IMR-90 (cell line): ENCODE measurements around the gene RAB20. TPM values are rescaled to one million over a fixed set of nuclear protein-coding genes. Genes with fewer than 3 reads are reported as not detected.

Experiments used
- ATAC-seq: fragments of 200-7000 bp; cut with Tn5 transposase; 2 replicates; pipeline ENCODE4 v1.9.1; 2020; ENCODE audit warnings: low read depth, mild to moderate bottlenecking, moderate library complexity
- BruUV-seq: library from RNA; stranded (reverse); fragments of 400-500 nt; replicated peaks from 2 replicates; lab custom pipeline; 2021; lab: Mats Ljungman, UMichigan
- CTCF ChIA-PET: fragments of 300-600 bp; formaldehyde crosslinking; extraction: SDS; loops from one replicate; lab custom pipeline; 2021; ENCODE audit warnings: antibody characterized with exemption; lab: Yijun Ruan, JAX
- POLR2A ChIA-PET: fragments of 300-600 bp; sonication (Branson Sonifier 250); formaldehyde crosslinking; loops from one replicate; lab custom pipeline; 2022; ENCODE audit warnings: antibody characterized with exemption; ENCODE audit not compliant: unreplicated experiment; lab: Charles Lee
- DNase-seq: peaks from one replicate; pipeline ENCODE4 v3.0.0; 2013
- H2AFZ ChIP-seq: replicated peaks from 2 replicates; pipeline ENCODE3; 2013; ENCODE audit warnings: low read length, mild to moderate bottlenecking; ENCODE audit not compliant: poor library complexity
- H2AK5ac ChIP-seq: 2 replicates; pipeline ENCODE4 v1.6.1; 2013; ENCODE audit warnings: low read depth, low read length, inconsistent platforms
- H2AK9ac ChIP-seq: replicated peaks from 2 replicates; pipeline ENCODE3; 2013; ENCODE audit warnings: mild to moderate bottlenecking, low read depth, low read length, moderate library complexity; ENCODE audit not compliant: poor library complexity
- H2BK120ac ChIP-seq: 2 replicates; pipeline ENCODE4 v1.6.1; 2013; ENCODE audit warnings: low read depth, low read length, inconsistent platforms
- H2BK15ac ChIP-seq: 3 replicates; pipeline ENCODE4 v1.6.1; 2013; ENCODE audit warnings: low read depth, low read length, inconsistent platforms
- H2BK20ac ChIP-seq: 2 replicates; pipeline ENCODE4 v1.6.1; 2013; ENCODE audit warnings: low read depth, mild to moderate bottlenecking, inconsistent platforms, low read length, moderate library complexity
- H2BK5ac ChIP-seq: 2 replicates; pipeline ENCODE4 v1.6.1; 2013; ENCODE audit warnings: mild to moderate bottlenecking, low read depth, low read length, inconsistent platforms; ENCODE audit not compliant: poor library complexity, severe bottlenecking
- H3K14ac ChIP-seq: replicated peaks from 2 replicates; pipeline ENCODE4 v1.6.1; 2013; ENCODE audit warnings: low read depth, low read length, inconsistent platforms
- H3K18ac ChIP-seq: 2 replicates; pipeline ENCODE4 v1.6.1; 2013; ENCODE audit warnings: low read depth, low read length, control low read depth
- H3K23ac ChIP-seq: 2 replicates; pipeline ENCODE4 v1.6.1; 2013; ENCODE audit warnings: low read depth, low read length, inconsistent platforms
- H3K27ac ChIP-seq: 2 replicates; pipeline ENCODE4 v1.5.1; 2013; ENCODE audit warnings: mild to moderate bottlenecking, control low read depth, low read length; ENCODE audit not compliant: insufficient read depth
- H3K27me3 ChIP-seq: 2 replicates; pipeline ENCODE4 v1.6.1; 2013; ENCODE audit warnings: low read length; ENCODE audit not compliant: control insufficient read depth, insufficient read depth
- H3K36me3 ChIP-seq: 2 replicates; pipeline ENCODE4 v1.6.1; 2013; ENCODE audit warnings: low read length, mixed read lengths; ENCODE audit not compliant: control insufficient read depth, insufficient read depth
- H3K4ac ChIP-seq: 2 replicates; pipeline ENCODE4 v1.6.1; 2013; ENCODE audit warnings: low read depth, low read length, inconsistent platforms
- H3K4me1 ChIP-seq: 2 replicates; pipeline ENCODE4 v1.6.1; 2013; ENCODE audit warnings: low read length, mixed read lengths; ENCODE audit not compliant: control insufficient read depth, insufficient read depth
- H3K4me2 ChIP-seq: 2 replicates; pipeline ENCODE4 v1.6.1; 2013; ENCODE audit warnings: low read depth, mild to moderate bottlenecking, control low read depth, low read length, moderate library complexity
- H3K4me3 ChIP-seq: 2 replicates; pipeline ENCODE4 v1.5.1; 2013; ENCODE audit warnings: low read depth, mild to moderate bottlenecking, control low read depth, low read length, moderate library complexity; ENCODE audit not compliant: insufficient read depth
- H3K56ac ChIP-seq: 2 replicates; pipeline ENCODE4 v1.6.1; 2013; ENCODE audit warnings: low read length, inconsistent platforms; ENCODE audit not compliant: insufficient read depth; ENCODE audit errors: extremely low read depth
- H3K79me1 ChIP-seq, 2 experiments: 2 replicates each; pipeline ENCODE4 v1.6.1; 2013; ENCODE audit warnings: low read length in 2 of 2, inconsistent platforms in 1 of 2, low read depth in 1 of 2
- H3K9ac ChIP-seq: 2 replicates; pipeline ENCODE4 v1.6.1; 2013; ENCODE audit warnings: low read depth, low read length, control low read depth
- H3K9me1 ChIP-seq: 2 replicates; pipeline ENCODE4 v1.6.1; 2013; ENCODE audit warnings: low read length, inconsistent platforms; ENCODE audit not compliant: insufficient read depth
- H3K9me3 ChIP-seq: 2 replicates; pipeline ENCODE4 v1.6.1; 2013; ENCODE audit warnings: low read length; ENCODE audit not compliant: control insufficient read depth, insufficient read depth
- H4K20me1 ChIP-seq: 2 replicates; pipeline ENCODE4 v1.6.1; 2013; ENCODE audit warnings: low read length, inconsistent platforms; ENCODE audit not compliant: insufficient read depth
- H4K5ac ChIP-seq: 2 replicates; pipeline ENCODE4 v1.6.1; 2013; ENCODE audit warnings: mild to moderate bottlenecking, low read depth, low read length, control low read depth
- H4K8ac ChIP-seq, 2 experiments: 2 replicates each; pipeline ENCODE4 v1.6.1; 2013; ENCODE audit warnings: low read depth in 2 of 2, low read length in 2 of 2, control low read depth in 1 of 2, inconsistent platforms in 1 of 2
- H4K91ac ChIP-seq: 2 replicates; pipeline ENCODE4 v1.6.1; 2013; ENCODE audit warnings: low read depth, low read length, inconsistent platforms; ENCODE audit not compliant: insufficient read depth
- CTCF ChIP-seq: conservative IDR thresholded peaks from 2 replicates; pipeline ENCODE4 v1.5.1; 2012; ENCODE audit warnings: mild to moderate bottlenecking, low read depth, low read length, improper control_type of control experiment
- FOS ChIP-seq: fragments of 150-350 bp; IDR thresholded peaks from 2 replicates; pipeline ENCODE4 v1.6.1; 2016; ENCODE audit warnings: low read depth, low read length
- MAFK ChIP-seq: IDR thresholded peaks from 2 replicates; pipeline ENCODE4 v1.6.1; 2012; ENCODE audit warnings: low read depth, low read length, improper control_type of control experiment
- MAZ ChIP-seq: IDR thresholded peaks from 2 replicates; pipeline ENCODE4 v1.6.1; 2012; ENCODE audit warnings: low read depth, mild to moderate bottlenecking, low read length, improper control_type of control experiment, moderate library complexity, borderline replicate concordance
- MXI1 ChIP-seq: IDR thresholded peaks from 2 replicates; pipeline ENCODE4 v1.6.1; 2012; ENCODE audit warnings: low read depth, mild to moderate bottlenecking, low read length, moderate library complexity, borderline replicate concordance
- RCOR1 ChIP-seq: IDR thresholded peaks from 2 replicates; pipeline ENCODE4 v1.6.1; 2012; ENCODE audit warnings: mild to moderate bottlenecking, low read length, improper control_type of control experiment; ENCODE audit not compliant: insufficient replicate concordance
- WGBS, 2 experiments: methylation state at CpG; one replicate each; pipeline versions ENCODE4 v1.1.5 to v1.1.7; 2013; ENCODE audit warnings: missing lambda C conversion rate in 2 of 2; ENCODE audit not compliant: insufficient read length in 1 of 2; ENCODE audit errors: extremely low coverage in 2 of 2; 5-methylcytosine and 5-hydroxymethylcytosine counted together
- dilution Hi-C: fragments of 300-500 bp; cut with HindIII; formaldehyde crosslinking; loops from one replicate; pipeline ENCODE4 v1.14.3; 2018; ENCODE audit warnings: low sequenced_read_pairs; ENCODE audit not compliant: unreplicated experiment
- in situ Hi-C: fragments of 300-500 bp; cut with MboI; formaldehyde crosslinking; loops from 3 replicates; pipeline ENCODE4 v1.14.3; 2019; ENCODE audit warnings: low sequenced_read_pairs, inconsistent platforms, mixed read lengths
- intact Hi-C: fragments of 100-400 bp; cut with micrococcal nuclease; formaldehyde crosslinking; loops from 2 replicates; pipeline ENCODE4 v1.10.0; 2022
- polyA plus RNA-seq, 3 experiments: library from polyadenylated mRNA; depleted of rRNA; stranded (reverse); fragments of >200 nt; gene quantifications; 2 replicates each; pipeline ENCODE4 v1.2.3, GENCODE V29; 2012; ENCODE audit warnings: low replicate concordance in 1 of 3
- total RNA-seq: library from RNA; depleted of rRNA; stranded (reverse); fragments of >200 nt; gene quantifications from 2 replicates; pipeline ENCODE4 v1.2.3, GENCODE V29; 2012

The RAB20 gene
- total and polyA plus RNA-seq, 2 of the 4 experiments (the other 2 are of a cell fraction) = 3.8 to 5.1 TPM

GRCh38 chr13:110581506-110582185 is 20.1 kb upstream of the RAB20 start:
- Histone ChIP-seq H3K4me3 (no peak overlapping the region), H2AK9ac (peak overlapping the region; percentile 52), H3K4me2 (no peak overlapping the region), H2BK15ac (no peak overlapping the region), H2BK20ac (no peak overlapping the region), H3K4ac (no peak overlapping the region), H3K9ac (no peak overlapping the region), H3K23ac (no peak overlapping the region), H3K4me1 (no peaks in the 10 kb centered on the region), H2BK5ac (no peak overlapping the region), H4K5ac (no peak overlapping the region; the same call in 1 of the 2 replicates), H3K79me1 (no peaks in the 10 kb centered on the region), H2AK5ac (0 out of 2 replicates have a peak overlapping the region, but pooled peaks have one; percentile 14), H3K27ac (no peak overlapping the region), H4K91ac (no peak overlapping the region), H3K56ac (no peak overlapping the region), H3K27me3 (peaks cover 2% of the 10 kb centered on the region; the same call in 1 of the 2 replicates), H2AFZ (no peak overlapping the region), H2BK120ac (no peak overlapping the region), H3K9me1 (no peaks in the 10 kb centered on the region), H3K36me3 (no peaks in the 10 kb centered on the region), H3K9me3 (no peaks in the 10 kb centered on the region), H4K8ac (no peak overlapping the region), H3K14ac (no peak overlapping the region), H4K20me1 (no peaks in the 10 kb centered on the region), H3K18ac (no peak overlapping the region)
- intact Hi-C loops (no loop called here), in situ Hi-C loops (loop anchor here (25.0 kb wide), 1 partner anchor 231 kb away; no protein-coding TSS in a partner anchor), dilution Hi-C loops (no loop called here)
- ChIA-PET CTCF (no interaction called here), POLR2A (no interaction called here)
- TF ChIP-seq FOS (no peak), RCOR1 (no peak), MXI1 (no peak), MAFK (no peak), CTCF (no peak), MAZ (no peak)
- BruUV-seq = no TSS peak
- WGBS, 2 experiments = 98% methylated on average over 4 of the region's 14 CpGs; no CpG with 5 or more reads in 1 of the 2 experiments
- ATAC-seq (no peak), DNase-seq (no peak)
